ENCODE data around the gene PSMB8.

PSMB8 gene

GRCh38 chr6:32842690-32843089, 1.2 kb downstream of the PSMB8 start:
- Histone ChIP-seq H3K9ac (no peak overlapping the region), H3K9me3 (ENCODE audit: control insufficient read depth, low read length) (no peaks in the 10 kb centered on the region), H3K27ac (peak overlapping the region; percentile 87), H3K4me2 (ENCODE audit: low read length) (peak overlapping the region; percentile 90), H3K36me3 (ENCODE audit: control insufficient read depth, insufficient read depth, low read length) (no peaks in the 10 kb centered on the region), H3K27me3 (ENCODE audit: control insufficient read depth, insufficient read depth, low read length) (no peaks in the 10 kb centered on the region), H3K79me2 (no peaks in the 10 kb centered on the region), H3K4me3 (ENCODE audit: low read depth, low read length) (no peak overlapping the region), H3K4me1 (no peaks in the 10 kb centered on the region), H2AFZ (no peak overlapping the region)
- no peak for TF ChIP-seq CTCF (IDR thresholded peaks at IDR 0.05)

- Histone ChIP-seq H3K27me3 (ENCODE audit: control insufficient read depth, insufficient read depth, low read length) (no peaks in the 10 kb centered on the region), H3K36me3 (ENCODE audit: control insufficient read depth, insufficient read depth, low read length) (no peaks in the 10 kb centered on the region), H3K4me2 (ENCODE audit: low read length) (no peak overlapping the region), H3K9me3 (ENCODE audit: control insufficient read depth, low read length) (no peaks in the 10 kb centered on the region), H3K9ac (no peak overlapping the region), H3K27ac (no peak overlapping the region), H3K4me3 (ENCODE audit: low read depth, low read length) (no peak overlapping the region), H2AFZ (no peak overlapping the region), H3K4me1 (no peaks in the 10 kb centered on the region), H3K79me2 (no peaks in the 10 kb centered on the region)
- no peak for TF ChIP-seq CTCF (IDR thresholded peaks at IDR 0.05)
Observed at GRCh38 chr6:32842021-32842650, 1.7 kb downstream of the PSMB8 start.

- Histone ChIP-seq H3K4me3 (ENCODE audit: low read depth, low read length) (no peak overlapping the region), H3K27me3 (ENCODE audit: control insufficient read depth, insufficient read depth, low read length) (no peaks in the 10 kb centered on the region), H3K27ac (no peak overlapping the region), H3K79me2 (no peaks in the 10 kb centered on the region), H2AFZ (no peak overlapping the region), H3K4me2 (ENCODE audit: low read length) (no peak overlapping the region), H3K9ac (no peak overlapping the region), H3K36me3 (ENCODE audit: control insufficient read depth, insufficient read depth, low read length) (no peaks in the 10 kb centered on the region), H3K9me3 (ENCODE audit: control insufficient read depth, low read length) (no peaks in the 10 kb centered on the region), H3K4me1 (no peaks in the 10 kb centered on the region)
- no peak for TF ChIP-seq CTCF (IDR thresholded peaks at IDR 0.05)
Observed at GRCh38 chr6:32840604-32841246, 3.1 kb downstream of the PSMB8 start.

- Histone ChIP-seq H3K4me1 (no peaks in the 10 kb centered on the region), H3K4me2 (ENCODE audit: low read length) (no peak overlapping the region), H3K4me3 (ENCODE audit: low read depth, low read length) (no peak overlapping the region), H3K79me2 (no peaks in the 10 kb centered on the region), H3K27ac (peak overlapping the region; percentile 89), H3K9ac (no peak overlapping the region), H3K36me3 (ENCODE audit: control insufficient read depth, insufficient read depth, low read length) (no peaks in the 10 kb centered on the region), H3K27me3 (ENCODE audit: control insufficient read depth, insufficient read depth, low read length) (no peaks in the 10 kb centered on the region), H2AFZ (no peak overlapping the region), H3K9me3 (ENCODE audit: control insufficient read depth, low read length) (no peaks in the 10 kb centered on the region)
- TF ChIP-seq CTCF (IDR thresholded peaks at IDR 0.05) = no peak
Observed at GRCh38 chr6:32839356-32839755, 4.5 kb downstream of the PSMB8 start.
